K562 (cell line): ENCODE results near the gene RSU1. TPM values are rescaled to one million over a fixed set of nuclear protein-coding genes. Genes with fewer than 3 reads are reported as not detected.

Experiments
- ATAC-seq: fragments of 200-7000 bp; cut with Tn5 transposase; 3 replicates; pipeline ENCODE4 v1.9.1; 2020; ENCODE audit warnings: moderate library complexity
- BruUV-seq: library from RNA; stranded (reverse); fragments of 400-500 nt; replicated peaks from 2 replicates; lab custom pipeline; 2021; lab: Mats Ljungman, UMichigan
- CTCF ChIA-PET: fragments of 300-600 bp; formaldehyde crosslinking; extraction: SDS; loops from one replicate; lab custom pipeline; 2021; ENCODE audit warnings: low intra/inter-chr PET ratio; lab: Yijun Ruan, JAX
- POLR2A ChIA-PET: fragments of 300-600, 350-650 bp; sonication (Branson Sonifier 250); formaldehyde crosslinking; extraction: SDS; loops from one replicate; lab custom pipeline; 2021; ENCODE audit warnings: antibody characterized with exemption, inconsistent platforms; lab: Yijun Ruan, JAX
- DNase-seq, 4 experiments: peaks; one replicate each; pipeline versions ENCODE4 v3.0.0 to v3.0.0-alpha.2; 2011 to 2018; ENCODE audit warnings: low spot score in 3 of 4, mixed read lengths in 3 of 4; ENCODE audit errors: extremely low read depth in 1 of 4
- FAIRE-seq: peaks from 2 replicates; lab custom pipeline; 2011; peaks lifted over from hg19 to GRCh38; lab: Jason Lieb, UNC
- H2AFZ ChIP-seq: 2 replicates; pipeline ENCODE4 v1.6.0; 2011; ENCODE audit warnings: low read depth, low read length, control low read depth, inconsistent platforms
- H3K27ac ChIP-seq: fragments of 200-600 bp; 3 replicates; pipeline ENCODE4 v1.8.0; 2011; ENCODE audit warnings: low read depth, mild to moderate bottlenecking, control low read depth, inconsistent platforms, low read length, moderate library complexity, mixed read lengths; ENCODE audit errors: extremely low read depth
- H3K27me3 ChIP-seq, 2 experiments: fragments of 300-600 bp in 1 of 2; 2 replicates in 1 of 2; 3 replicates in 1 of 2; pipeline versions ENCODE4 v1.6.0 to v1.8.0; 2011; ENCODE audit warnings: inconsistent platforms in 2 of 2, low read length in 2 of 2, mild to moderate bottlenecking in 1 of 2, mixed read lengths in 1 of 2, moderate library complexity in 1 of 2; ENCODE audit not compliant: control insufficient read depth in 2 of 2, insufficient read depth in 2 of 2
- H3K36me3 ChIP-seq: fragments of 300-600 bp; 3 replicates; pipeline ENCODE4 v1.8.0; 2011; ENCODE audit warnings: mild to moderate bottlenecking, low read length, inconsistent platforms; ENCODE audit not compliant: control insufficient read depth, insufficient read depth
- H3K4me1 ChIP-seq, 2 experiments: fragments of 200-600 bp in 1 of 2; replicated peaks in 1 of 2; 2 replicates in 1 of 2; 3 replicates in 1 of 2; pipeline versions ENCODE4 v1.5.1 to v1.8.0; 2011; ENCODE audit warnings: inconsistent platforms in 2 of 2, low read length in 2 of 2, mild to moderate bottlenecking in 1 of 2, mixed read lengths in 1 of 2, moderate library complexity in 1 of 2; ENCODE audit not compliant: control insufficient read depth in 2 of 2, insufficient read depth in 2 of 2
- H3K4me2 ChIP-seq: 2 replicates; pipeline ENCODE4 v1.6.1; 2011; ENCODE audit warnings: low read length, control low read depth, inconsistent platforms, mixed read lengths; ENCODE audit not compliant: insufficient read depth
- H3K4me3 ChIP-seq: fragments of 200-600 bp; sonication (generic), shearing (Covaris generic); 2 replicates; pipeline ENCODE4 v1.5.1; 2016; ENCODE audit warnings: control low read depth, inconsistent platforms
- H3K79me2 ChIP-seq: fragments of 200-600 bp; 3 replicates; pipeline ENCODE4 v1.8.0; 2011; ENCODE audit warnings: low read length, inconsistent platforms; ENCODE audit not compliant: control insufficient read depth, insufficient read depth
- H3K9ac ChIP-seq, 2 experiments: 2 replicates each; pipeline versions ENCODE4 v1.6.0 to v1.6.1; 2011; ENCODE audit warnings: low read depth in 2 of 2, low read length in 2 of 2, control low read depth in 1 of 2, inconsistent platforms in 1 of 2, mild to moderate bottlenecking in 1 of 2, mixed read lengths in 1 of 2; ENCODE audit not compliant: insufficient read depth in 1 of 2
- H3K9me1 ChIP-seq: one replicate; pipeline ENCODE4 v1.6.0; 2011; ENCODE audit warnings: inconsistent platforms, mild to moderate bottlenecking, low read length, moderate library complexity; ENCODE audit not compliant: control insufficient read depth, insufficient read depth
- H3K9me3 ChIP-seq: replicated peaks from 2 replicates; pipeline ENCODE4 v1.5.1; 2011; ENCODE audit warnings: low read depth, low read length, inconsistent platforms; ENCODE audit not compliant: control insufficient read depth, insufficient read depth
- H4K20me1 ChIP-seq: replicated peaks from 2 replicates; pipeline ENCODE4 v1.6.1; 2011; ENCODE audit warnings: low read length, inconsistent platforms, mixed read lengths; ENCODE audit not compliant: control insufficient read depth, insufficient read depth
- HMG20A ChIP-seq: fragments of 450-650 bp; formaldehyde crosslinking; conservative IDR thresholded peaks from 2 replicates; pipeline ENCODE4 v1.4.0; 2020; ENCODE audit warnings: mild to moderate bottlenecking, mixed read lengths
- MXI1 ChIP-seq: IDR thresholded peaks from 2 replicates; pipeline ENCODE4 v1.6.1; 2011; ENCODE audit warnings: low read depth, mild to moderate bottlenecking, improper control_type of control experiment, low read length
- NONO ChIP-seq, 2 experiments: fragments of 200-400 bp in 1 of 2; fragments of 450-650 bp in 1 of 2; formaldehyde crosslinking in 1 of 2; IDR thresholded peaks; 2 replicates each; pipeline ENCODE4 v1.6.1; 2017; ENCODE audit warnings: low read depth in 2 of 2, mild to moderate bottlenecking in 2 of 2, moderate library complexity in 2 of 2, low read length in 1 of 2
- RFX5 ChIP-seq: IDR thresholded peaks from 2 replicates; pipeline ENCODE4 v1.6.1; 2011; ENCODE audit warnings: low read depth, mild to moderate bottlenecking, improper control_type of control experiment, low read length
- TAF1 ChIP-seq: IDR thresholded peaks from 2 replicates; pipeline ENCODE4 v1.6.1; 2011; ENCODE audit warnings: mild to moderate bottlenecking, low read length, moderate library complexity; ENCODE audit not compliant: insufficient read depth, control insufficient read depth, severe bottlenecking; ENCODE audit errors: extremely low read depth
- ZNF217 ChIP-seq: sonication (generic); formaldehyde crosslinking; IDR thresholded peaks from 2 replicates; pipeline ENCODE4 v1.8.0; 2022; ENCODE audit warnings: mild to moderate bottlenecking, missing genetic modification reagents
- ZNF253 ChIP-seq: fragments of 250-450 bp; sonication (Bioruptor Pico); conservative IDR thresholded peaks from 2 replicates; pipeline ENCODE4 v1.6.1; 2021; ENCODE audit warnings: mild to moderate bottlenecking
- ZNF282 ChIP-seq: sonication (generic); formaldehyde crosslinking; IDR thresholded peaks from 2 replicates; pipeline ENCODE4 v1.8.1; 2023; ENCODE audit warnings: missing genetic modification reagents
- ZNF384 ChIP-seq: IDR thresholded peaks from 2 replicates; pipeline ENCODE4 v1.6.1; 2012; ENCODE audit warnings: low read depth, low read length, improper control_type of control experiment
- ZNF584 ChIP-seq: fragments of 200-800 bp; sonication (Bioruptor generic); IDR thresholded peaks from 2 replicates; pipeline ENCODE4 v1.6.1; 2016; ENCODE audit warnings: low read depth, mild to moderate bottlenecking, missing genetic modification characterization, missing compliant biosample characterization
- ZNF785 ChIP-seq: fragments of 250-450 bp; sonication (Bioruptor Pico); IDR thresholded peaks from 2 replicates; pipeline ENCODE4 v1.4.0; 2020; ENCODE audit warnings: mild to moderate bottlenecking
- WGBS: fragments of 100-300 bp; shearing (Covaris generic); methylation state at CpG from one replicate; pipeline ENCODE4 v1.1.6; 2016; ENCODE audit warnings: low coverage, mixed read lengths; ENCODE audit not compliant: insufficient coverage; ENCODE audit errors: missing lambda C conversion rate; 5-methylcytosine and 5-hydroxymethylcytosine counted together
- in situ Hi-C: fragments of 300-500 bp; cut with MboI; formaldehyde crosslinking; loops from 4 replicates; pipeline ENCODE4 v1.15.0; 2018; ENCODE audit warnings: inconsistent platforms, mixed read lengths
- intact Hi-C: fragments of 100-400 bp; cut with micrococcal nuclease; formaldehyde crosslinking; loops from 2 replicates; pipeline ENCODE4 v1.14.2; 2022
- polyA plus RNA-seq, 8 experiments: library from polyadenylated mRNA; depleted of rRNA in 4 of 8; stranded (reverse) in 5 of 8; unstranded in 3 of 8; fragments of >200 nt; fragmentation: Nextera tagmentation in 2 of 8; fragmentation: Illumina TruSeq in 1 of 8; extraction: Ambion mirVana in 2 of 8; extraction: Trizol in 1 of 8; gene quantifications; 2 replicates each; pipeline versions ENCODE4 v1.2.1 to v1.2.3, GENCODE V29; 2011 to 2014; ENCODE audit warnings: inconsistent platforms in 1 of 8, missing spikeins in 1 of 8
- total RNA-seq, 7 experiments: library from RNA; depleted of rRNA in 6 of 7; stranded (reverse); fragments of >200 nt in 6 of 7; fragmentation: Illumina TruSeq in 2 of 7; extraction: Trizol in 2 of 7; gene quantifications; 2 replicates each; pipeline versions ENCODE4 v1.2.1 to v1.2.3, GENCODE V29; 2011 to 2021; ENCODE audit warnings: low replicate concordance in 1 of 7

Gene RSU1
- total and polyA plus RNA-seq, 9 of the 15 experiments (the other 6 are each of a cell fraction or from before 2014, with no cell fraction given), result 18.8 to 67.3 (median 31.5) TPM

DNA sequence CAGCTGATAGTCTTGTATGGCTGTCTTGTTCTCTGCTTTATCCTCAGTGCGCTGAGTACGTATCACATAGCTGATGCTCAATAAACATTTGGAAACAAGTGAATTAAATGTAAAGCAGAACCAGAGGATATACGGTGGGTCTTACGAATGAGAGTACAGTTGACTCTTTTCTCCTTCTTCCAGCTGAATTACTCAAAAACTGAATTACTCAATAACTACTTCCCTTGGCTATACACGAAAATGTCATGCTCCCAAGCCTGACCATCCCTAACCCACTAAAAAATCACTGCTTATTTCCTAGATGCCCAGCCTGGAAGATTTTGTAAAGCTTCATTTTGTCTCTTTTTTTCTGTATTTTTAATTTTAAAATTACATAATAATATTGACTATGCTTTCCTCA is 3.2 kb upstream of the RSU1 start:
- DNase-seq (no peak), ATAC-seq (no peak), FAIRE-seq (no peak)
- in situ Hi-C loops, result loop anchor here (25.0 kb wide), 1 partner anchor 933 kb away; no protein-coding TSS in a partner anchor
- WGBS, result 64% methylated on average over 5 of the region's 5 CpGs
- Histone ChIP-seq H3K27me3 (no peaks in the 10 kb centered on the region), H3K4me3 (no peak overlapping the region), H4K20me1 (no peaks in the 10 kb centered on the region), H3K9ac (no peak overlapping the region), H3K4me2 (no peak overlapping the region), H3K9me3 (peaks cover 2% of the 10 kb centered on the region), H3K79me2 (peaks cover 10% of the 10 kb centered on the region), H3K27ac (no peak overlapping the region), H2AFZ (no peak overlapping the region), H3K9me1 (no peaks in the 10 kb centered on the region), H3K4me1 (peaks cover 7 to 12% of the 10 kb centered on the region in 2 experiments), H3K36me3 (no peaks in the 10 kb centered on the region)
- TF ChIP-seq ZNF584 (CRISPR knock-in tag) (no peak), ZNF253 (no peak), TAF1 (no peak), RFX5 (no peak), HMG20A (CRISPR knock-in tag) (no peak), ZNF384 (no peak), ZNF282 (CRISPR knock-in tag) (no peak), MXI1 (no peak), ZNF785 (no peak), NONO (IDR thresholded peaks at IDR 0.05; ENCODE audit: low read depth in 2 of 2, low read length in 1 of 2) (no peak), ZNF217 (CRISPR knock-in tag) (no peak)
- CTCF ChIA-PET, result no interaction called here
- POLR2A ChIA-PET, result no interaction called here
- BruUV-seq, result no TSS peak
- intact Hi-C loops, result no loop called here
